Measurements from ENCODE around the gene C6orf89. TPM values are rescaled to one million over a fixed set of nuclear protein-coding genes. Genes with fewer than 3 reads are reported as not detected.

C6orf89 gene
- total RNA-seq, 1 experiment from 2014 or later = 40.1 TPM

GRCh38 chr6:36928547-36928918, 42.8 kb downstream of the C6orf89 start:
- no peak overlapping the region for H2AFZ ChIP-seq
- intact Hi-C loops (cut with micrococcal nuclease; ENCODE audit: unreplicated experiment) = loop anchor here (2.0 to 5.0 kb wide), 2 partner anchors 14 to 34 kb away; no protein-coding TSS in a partner anchor
- no peaks in the 10 kb centered on the region for H3K9me2 ChIP-seq (ENCODE audit: insufficient read depth)
- no peaks in the 10 kb centered on the region for H3K27me3 ChIP-seq (ENCODE audit: insufficient read depth, low read depth)
- H3F3A ChIP-seq (ENCODE audit: insufficient read depth, low read depth) = peaks cover 12% of the 10 kb centered on the region
- H3K4me3 ChIP-seq = no peak overlapping the region
- DNase-seq = no peak
- no peaks in the 10 kb centered on the region for H3K36me3 ChIP-seq (ENCODE audit: low read depth)
- H3K9me3 ChIP-seq (ENCODE audit: insufficient read depth, low read depth) = no peaks in the 10 kb centered on the region
- peaks cover 41% of the 10 kb centered on the region for H3K4me1 ChIP-seq (replicated peaks; ENCODE audit: insufficient read depth)
- H3K27ac ChIP-seq = no peak overlapping the region
- H3K4me2 ChIP-seq = no peak overlapping the region; the same call in 1 of the 2 replicates
- ChIA-PET CTCF (no interaction called here), POLR2A (ENCODE audit: unreplicated experiment) (interaction anchor here (0.6 kb wide), 1 partner anchor 9 kb away, joined by 3 read pairs; no protein-coding TSS in a partner anchor)
- BruUV-seq (replicated peaks) = no TSS peak
- TF ChIP-seq EZH2 (IDR thresholded peaks at IDR 0.05; ENCODE audit: low read depth) (no peak), CTCF (conservative IDR thresholded peaks at IDR 0.05) (no peak)
- no peaks in the 10 kb centered on the region for H3K79me2 ChIP-seq (ENCODE audit: low read depth)
- no peaks in the 10 kb centered on the region for H4K20me1 ChIP-seq (ENCODE audit: insufficient read depth)

GRCh38 chr6:36929152-36929551, 43.4 kb downstream of the C6orf89 start:
- Histone ChIP-seq H3K36me3 (ENCODE audit: low read depth) (no peaks in the 10 kb centered on the region), H3K4me3 (no peak overlapping the region), H2AFZ (no peak overlapping the region), H3K4me2 (peak overlapping the region; percentile 32; the same call in 1 of the 2 replicates), H3K4me1 (replicated peaks; ENCODE audit: insufficient read depth) (peaks cover 47% of the 10 kb centered on the region), H3K9me3 (ENCODE audit: insufficient read depth, low read depth) (no peaks in the 10 kb centered on the region), H3K27ac (peak overlapping the region; percentile 4; the same call in 1 of the 2 replicates), H3K9me2 (ENCODE audit: insufficient read depth) (no peaks in the 10 kb centered on the region), H4K20me1 (ENCODE audit: insufficient read depth) (no peaks in the 10 kb centered on the region), H3K27me3 (ENCODE audit: insufficient read depth, low read depth) (no peaks in the 10 kb centered on the region), H3F3A (ENCODE audit: insufficient read depth, low read depth) (peaks cover 18% of the 10 kb centered on the region), H3K79me2 (ENCODE audit: low read depth) (no peaks in the 10 kb centered on the region)
- DNase-seq = no peak
- CTCF ChIA-PET = no interaction called here
- POLR2A ChIA-PET (ENCODE audit: unreplicated experiment) = interaction anchor here (0.6 kb wide), 1 partner anchor 9 kb away, joined by 3 read pairs; no protein-coding TSS in a partner anchor
- intact Hi-C loops (cut with micrococcal nuclease; ENCODE audit: unreplicated experiment) = loop anchor here (2.0 to 5.0 kb wide), 2 partner anchors 14 to 33 kb away; no protein-coding TSS in a partner anchor
- TF ChIP-seq CTCF (conservative IDR thresholded peaks at IDR 0.05) = no peak
- no peak for TF ChIP-seq EZH2 (IDR thresholded peaks at IDR 0.05; ENCODE audit: low read depth)
- no TSS peak for BruUV-seq (replicated peaks)

GRCh38 chr6:36929607-36930006, 43.9 kb downstream of the C6orf89 start:
- no peak overlapping the region for H2AFZ ChIP-seq
- intact Hi-C loops (cut with micrococcal nuclease; ENCODE audit: unreplicated experiment) = loop anchor here (2.0 to 5.0 kb wide), 2 partner anchors 15 to 33 kb away; no protein-coding TSS in a partner anchor
- no peak for TF ChIP-seq EZH2 (IDR thresholded peaks at IDR 0.05; ENCODE audit: low read depth)
- no peak for TF ChIP-seq CTCF (conservative IDR thresholded peaks at IDR 0.05)
- no peak overlapping the region for H3K4me3 ChIP-seq
- peak overlapping the region; percentile 32 for H3K4me2 ChIP-seq
- H3K4me1 ChIP-seq (replicated peaks; ENCODE audit: insufficient read depth) = peaks cover 49% of the 10 kb centered on the region
- no peaks in the 10 kb centered on the region for H3K27me3 ChIP-seq (ENCODE audit: insufficient read depth, low read depth)
- DNase-seq = peak in 1 of 2 experiments; percentile 69
- H3K27ac ChIP-seq = peak overlapping the region; percentile 4; the same call in 1 of the 2 replicates
- BruUV-seq (replicated peaks) = no TSS peak
- H3K9me3 ChIP-seq (ENCODE audit: insufficient read depth, low read depth) = no peaks in the 10 kb centered on the region
- no peaks in the 10 kb centered on the region for H3K79me2 ChIP-seq (ENCODE audit: low read depth)
- H3F3A ChIP-seq (ENCODE audit: insufficient read depth, low read depth) = peaks cover 22% of the 10 kb centered on the region
- ChIA-PET POLR2A (ENCODE audit: unreplicated experiment) (no interaction called here), CTCF (no interaction called here)
- no peaks in the 10 kb centered on the region for H3K9me2 ChIP-seq (ENCODE audit: insufficient read depth)
- H4K20me1 ChIP-seq (ENCODE audit: insufficient read depth) = no peaks in the 10 kb centered on the region
- no peaks in the 10 kb centered on the region for H3K36me3 ChIP-seq (ENCODE audit: low read depth)
